ENCODE results near the gene MTMR3. TPM values are rescaled to one million over a fixed set of nuclear protein-coding genes. Genes with fewer than 3 reads are reported as not detected.

The MTMR3 gene
- total and polyA plus RNA-seq, 4 donors = 6.0 to 38.8 (median 17.1) TPM

DNA sequence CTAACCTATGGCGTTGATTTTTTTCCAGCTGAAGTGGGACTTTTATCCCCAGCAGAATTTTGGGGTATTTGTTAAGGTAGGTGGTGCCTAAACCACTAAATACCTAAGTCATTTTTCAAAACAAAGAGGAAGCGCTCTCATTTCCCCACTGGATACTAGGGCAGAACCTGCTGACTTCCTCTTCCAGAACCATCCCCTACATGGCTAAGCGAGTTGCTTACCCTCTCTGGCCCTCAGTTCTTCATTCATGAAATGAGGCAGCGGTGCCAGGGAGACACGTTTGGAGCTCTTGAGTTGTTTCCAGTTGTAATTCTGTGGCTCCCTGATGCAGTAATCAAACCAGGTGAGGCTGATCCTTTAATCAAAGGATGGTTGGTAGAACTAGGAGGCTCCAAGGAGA is 10.0 kb upstream of the MTMR3 start:
- Histone ChIP-seq H3K9ac (ENCODE audit: low read depth in 1 of 2, low read length in 2 of 2) (no peak overlapping the region), H3K27me3 (ENCODE audit: control insufficient read depth in 4 of 4, insufficient read depth in 4 of 4, low read length in 3 of 4) (no peaks in the 10 kb centered on the region)

DNA sequence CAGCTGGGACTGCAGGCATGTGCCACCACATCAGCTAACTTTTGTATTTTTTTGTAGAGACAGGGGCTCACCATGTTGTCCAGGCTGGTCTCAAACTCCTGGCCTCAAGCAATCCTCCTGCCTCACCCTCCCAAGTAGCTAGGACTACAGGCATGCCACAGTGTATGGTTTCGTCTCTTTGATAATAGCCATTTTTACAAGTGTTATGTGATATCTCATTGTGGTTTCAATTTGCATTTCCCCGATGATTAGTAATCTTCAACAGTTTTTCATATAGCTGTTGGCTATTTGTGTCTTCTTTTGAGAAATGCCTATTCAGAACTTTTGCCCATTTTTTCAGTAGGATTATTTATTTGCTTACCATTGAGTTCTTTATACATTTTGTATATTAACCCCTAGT is 9.0 kb upstream of the MTMR3 start:
- 90% methylated on average over 2 of the region's 2 CpGs for WGBS
- Histone ChIP-seq H3K4me1 (ENCODE audit: control insufficient read depth in 4 of 4, insufficient read depth in 4 of 4, low read length in 3 of 4) (no peaks in the 10 kb centered on the region), H3K4me3 (ENCODE audit: low read depth in 1 of 3, low read length in 3 of 3) (no peak overlapping the region), H3K9ac (ENCODE audit: low read depth in 1 of 2, low read length in 2 of 2) (no peak overlapping the region), H3K27me3 (ENCODE audit: control insufficient read depth in 4 of 4, insufficient read depth in 4 of 4, low read length in 3 of 4) (no peaks in the 10 kb centered on the region), H3K9me3 (ENCODE audit: control insufficient read depth in 4 of 4, low read length in 3 of 4) (no peaks in the 10 kb centered on the region), H3K36me3 (ENCODE audit: control insufficient read depth in 4 of 4, insufficient read depth in 3 of 4, low read depth in 1 of 4, low read length in 3 of 4) (no peaks in the 10 kb centered on the region), H3K27ac (ENCODE audit: low read depth in 1 of 2, low read length in 2 of 2) (no peak overlapping the region)
- TF ChIP-seq GABPA (IDR thresholded peaks at IDR 0.05 in 1 of 2, conservative IDR thresholded peaks at IDR 0.05 in 1 of 2) (no peak), RAD21 (IDR thresholded peaks at IDR 0.05) (no peak), RXRA (IDR thresholded peaks at IDR 0.05) (no peak), FOXA2 (IDR thresholded peaks at IDR 0.05) (no peak), EGR1 (IDR thresholded peaks at IDR 0.05; ENCODE audit: low read depth in 2 of 2) (no peak), FOXA1 (IDR thresholded peaks at IDR 0.05) (no peak)
- TF ChIP-seq, protein P1, sequence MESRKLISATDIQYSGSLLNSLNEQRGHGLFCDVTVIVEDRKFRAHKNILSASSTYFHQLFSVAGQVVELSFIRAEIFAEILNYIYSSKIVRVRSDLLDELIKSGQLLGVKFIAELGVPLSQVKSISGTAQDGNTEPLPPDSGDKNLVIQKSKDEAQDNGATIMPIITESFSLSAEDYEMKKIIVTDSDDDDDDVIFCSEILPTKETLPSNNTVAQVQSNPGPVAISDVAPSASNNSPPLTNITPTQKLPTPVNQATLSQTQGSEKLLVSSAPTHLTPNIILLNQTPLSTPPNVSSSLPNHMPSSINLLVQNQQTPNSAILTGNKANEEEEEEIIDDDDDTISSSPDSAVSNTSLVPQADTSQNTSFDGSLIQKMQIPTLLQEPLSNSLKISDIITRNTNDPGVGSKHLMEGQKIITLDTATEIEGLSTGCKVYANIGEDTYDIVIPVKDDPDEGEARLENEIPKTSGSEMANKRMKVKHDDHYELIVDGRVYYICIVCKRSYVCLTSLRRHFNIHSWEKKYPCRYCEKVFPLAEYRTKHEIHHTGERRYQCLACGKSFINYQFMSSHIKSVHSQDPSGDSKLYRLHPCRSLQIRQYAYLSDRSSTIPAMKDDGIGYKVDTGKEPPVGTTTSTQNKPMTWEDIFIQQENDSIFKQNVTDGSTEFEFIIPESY (IDR thresholded peaks at IDR 0.05) = no peak
- no peak for DNase-seq (ENCODE audit: low spot score)

More for the DNA sequence above, 10.0 kb upstream of the MTMR3 start:
- WGBS = 84% methylated on average over 5 of the region's 5 CpGs
- DNase-seq (ENCODE audit: low spot score) = no peak
- Histone ChIP-seq H3K27ac (ENCODE audit: low read depth in 1 of 2, low read length in 2 of 2) (no peak overlapping the region), H3K4me3 (ENCODE audit: low read depth in 1 of 3, low read length in 3 of 3) (no peak overlapping the region), H3K9me3 (ENCODE audit: control insufficient read depth in 4 of 4, low read length in 3 of 4) (no peaks in the 10 kb centered on the region), H3K36me3 (ENCODE audit: control insufficient read depth in 4 of 4, insufficient read depth in 3 of 4, low read depth in 1 of 4, low read length in 3 of 4) (no peaks in the 10 kb centered on the region), H3K4me1 (ENCODE audit: control insufficient read depth in 4 of 4, insufficient read depth in 4 of 4, low read length in 3 of 4) (no peaks in the 10 kb centered on the region)
- TF ChIP-seq HNF4G (IDR thresholded peaks at IDR 0.05) (no peak), HNF4A (conservative IDR thresholded peaks at IDR 0.05) (no peak), EGR1 (IDR thresholded peaks at IDR 0.05; ENCODE audit: low read depth in 2 of 2) (no peak), YY1 (IDR thresholded peaks at IDR 0.05) (no peak), GABPA (IDR thresholded peaks at IDR 0.05 in 1 of 2, conservative IDR thresholded peaks at IDR 0.05 in 1 of 2) (no peak), ATF3 (IDR thresholded peaks at IDR 0.05) (no peak), FOXA2 (IDR thresholded peaks at IDR 0.05) (no peak), SP1 (IDR thresholded peaks at IDR 0.05) (no peak), RXRA (IDR thresholded peaks at IDR 0.05) (no peak), MAX (IDR thresholded peaks at IDR 0.05) (no peak)

DNA sequence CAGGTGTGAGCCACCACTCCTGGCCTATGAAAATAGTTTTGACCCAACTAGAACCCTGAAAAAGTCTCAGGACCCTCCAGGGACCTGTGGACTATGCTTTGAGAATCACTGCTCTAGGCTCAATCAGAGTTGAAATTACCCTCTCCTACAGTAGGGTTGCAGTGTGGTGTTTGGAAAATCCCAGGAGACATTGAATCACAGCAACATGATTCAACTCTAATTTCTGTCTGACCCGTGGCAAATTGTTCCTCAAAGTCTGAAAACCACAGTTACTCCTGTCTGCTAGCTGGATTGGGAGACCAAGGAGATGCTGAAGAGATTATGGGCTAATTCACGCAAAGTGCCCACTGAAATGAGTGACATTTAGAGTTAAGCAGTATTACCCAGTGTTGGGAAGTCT is 5.4 kb upstream of the MTMR3 start:
- H3K27me3 ChIP-seq (ENCODE audit: control insufficient read depth in 4 of 4, insufficient read depth in 4 of 4, low read length in 3 of 4) = no peaks in the 10 kb centered on the region
- H3K9ac ChIP-seq (ENCODE audit: low read depth in 1 of 2, low read length in 2 of 2) = no peak overlapping the region
- H3K4me1 ChIP-seq (ENCODE audit: control insufficient read depth in 4 of 4, insufficient read depth in 4 of 4, low read length in 3 of 4) = peaks cover 0 to under 1% (median 0%) of the 10 kb centered on the region in 4 donors
- no peaks in the 10 kb centered on the region for H3K36me3 ChIP-seq (ENCODE audit: control insufficient read depth in 4 of 4, insufficient read depth in 3 of 4, low read depth in 1 of 4, low read length in 3 of 4)
- TF ChIP-seq HNF4A (conservative IDR thresholded peaks at IDR 0.05) (no peak), TAF1 (conservative IDR thresholded peaks at IDR 0.05) (no peak), GABPA (IDR thresholded peaks at IDR 0.05 in 1 of 2, conservative IDR thresholded peaks at IDR 0.05 in 1 of 2) (no peak), CTCF (IDR thresholded peaks at IDR 0.05; ENCODE audit: low read depth, low read length, missing input control) (no peak), JUND (IDR thresholded peaks at IDR 0.05) (no peak)
- no peak overlapping the region for H3K27ac ChIP-seq (ENCODE audit: low read depth in 1 of 2, low read length in 2 of 2)
- no peak for DNase-seq (ENCODE audit: low spot score)
- no peak overlapping the region for H3K4me3 ChIP-seq (ENCODE audit: low read depth in 1 of 3, low read length in 3 of 3)
- no peaks in the 10 kb centered on the region for H3K9me3 ChIP-seq (ENCODE audit: control insufficient read depth in 4 of 4, low read length in 3 of 4)
- WGBS = 81% methylated on average over 2 of the region's 2 CpGs
